ENCODE results near the gene KPNA2.
"Not testable (repeated sequence)": the region's sequence is repeated elsewhere in the genome, so short reads cannot be mapped to it uniquely, and the experiment has no call there.

Gene KPNA2

GRCh38 chr17:68035523-68036303 is at the start of gene KPNA2:
TSS of gene KPNA2 (plus strand) at chr17:68035735. CDS start at chr17:68037133, 1,398 bp downstream.
- peak; percentile 99 for DNase-seq

GRCh38 chr17:67990909-67991308 is 44.6 kb upstream of the KPNA2 start:
- no peak for DNase-seq

- DNase-seq: no peak
Measured at GRCh38 chr17:67992548-67993152, 42.9 kb upstream of the KPNA2 start.

GRCh38 chr17:67993153-67993997 is 42.2 kb upstream of the KPNA2 start:
- DNase-seq: peak; percentile 86

GRCh38 chr17:67993998-67994361 is 41.6 kb upstream of the KPNA2 start:
- no peak for DNase-seq

GRCh38 chr17:67994817-67995569 is 40.5 kb upstream of the KPNA2 start:
- DNase-seq: peak; percentile 83

- peak; percentile 28 for DNase-seq
Measured at GRCh38 chr17:67995570-67996263, 39.8 kb upstream of the KPNA2 start.

GRCh38 chr17:67996301-67997171 is 39.0 kb upstream of the KPNA2 start, which contains the start of gene C17orf58:
TSS of gene C17orf58 (minus strand) at chr17:67996469. CDS start at chr17:67996198, 271 bp downstream.
- peak; percentile 43 for DNase-seq

GRCh38 chr17:67998466-67998865 is 37.1 kb upstream of the KPNA2 start:
- DNase-seq: peak; percentile 19

GRCh38 chr17:67999291-67999911 is 36.1 kb upstream of the KPNA2 start:
- DNase-seq: peak; percentile 39

- no peak for DNase-seq
Measured at GRCh38 chr17:68004201-68004600, 31.3 kb upstream of the KPNA2 start.

- DNase-seq: no peak
Measured at GRCh38 chr17:68006797-68007196, 28.7 kb upstream of the KPNA2 start.

GRCh38 chr17:68011199-68011665 is 24.3 kb upstream of the KPNA2 start:
- peak; percentile 39 for DNase-seq

- no peak for DNase-seq
Measured at GRCh38 chr17:68013385-68013784, 22.1 kb upstream of the KPNA2 start.

GRCh38 chr17:68015081-68015723 is 20.3 kb upstream of the KPNA2 start:
- DNase-seq: no peak

- no peak for DNase-seq
Measured at GRCh38 chr17:68016838-68017237, 18.7 kb upstream of the KPNA2 start.

GRCh38 chr17:68018493-68018892 is 17.0 kb upstream of the KPNA2 start:
- DNase-seq: not testable (repeated sequence)

GRCh38 chr17:68019336-68019674 is 16.2 kb upstream of the KPNA2 start:
- no peak for DNase-seq

GRCh38 chr17:68019675-68020408 is 15.7 kb upstream of the KPNA2 start:
- DNase-seq: peak; percentile 96
